ENCODE data around the gene CCNG2.

- TF ChIP-seq, protein P1, sequence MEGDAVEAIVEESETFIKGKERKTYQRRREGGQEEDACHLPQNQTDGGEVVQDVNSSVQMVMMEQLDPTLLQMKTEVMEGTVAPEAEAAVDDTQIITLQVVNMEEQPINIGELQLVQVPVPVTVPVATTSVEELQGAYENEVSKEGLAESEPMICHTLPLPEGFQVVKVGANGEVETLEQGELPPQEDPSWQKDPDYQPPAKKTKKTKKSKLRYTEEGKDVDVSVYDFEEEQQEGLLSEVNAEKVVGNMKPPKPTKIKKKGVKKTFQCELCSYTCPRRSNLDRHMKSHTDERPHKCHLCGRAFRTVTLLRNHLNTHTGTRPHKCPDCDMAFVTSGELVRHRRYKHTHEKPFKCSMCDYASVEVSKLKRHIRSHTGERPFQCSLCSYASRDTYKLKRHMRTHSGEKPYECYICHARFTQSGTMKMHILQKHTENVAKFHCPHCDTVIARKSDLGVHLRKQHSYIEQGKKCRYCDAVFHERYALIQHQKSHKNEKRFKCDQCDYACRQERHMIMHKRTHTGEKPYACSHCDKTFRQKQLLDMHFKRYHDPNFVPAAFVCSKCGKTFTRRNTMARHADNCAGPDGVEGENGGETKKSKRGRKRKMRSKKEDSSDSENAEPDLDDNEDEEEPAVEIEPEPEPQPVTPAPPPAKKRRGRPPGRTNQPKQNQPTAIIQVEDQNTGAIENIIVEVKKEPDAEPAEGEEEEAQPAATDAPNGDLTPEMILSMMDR (IDR thresholded peaks at IDR 0.05), result no peak
- TF ChIP-seq POLR2A (IDR thresholded peaks at IDR 0.05), result no peak
- TF ChIP-seq EP300 (IDR thresholded peaks at IDR 0.05), result no peak
Observed at GRCh38 chr4:77197831-77198230, 40.8 kb downstream of the CCNG2 start.

Measured in tibial nerve (tissue), 4 donors.